K562 (cell line): Measurements from ENCODE around the gene CD68. TPM values are rescaled to one million over a fixed set of nuclear protein-coding genes. Genes with fewer than 3 reads are reported as not detected.

Source experiments
- ATF1 ChIP-seq, 2 experiments: fragments of 450-650 bp in 1 of 2; IDR thresholded peaks; 2 replicates each; pipeline ENCODE4 v1.6.1; 2016; ENCODE audit warnings: missing compliant biosample characterization in 1 of 2, missing genetic modification characterization in 1 of 2
- ELF1 ChIP-seq: fragments of 200-800 bp; sonication (Bioruptor generic); IDR thresholded peaks from 2 replicates; pipeline ENCODE4 v1.6.1; 2016; ENCODE audit warnings: missing genetic modification characterization, missing compliant biosample characterization
- ELF4 ChIP-seq: fragments of 450-650 bp; formaldehyde crosslinking; IDR thresholded peaks from 2 replicates; pipeline ENCODE4 v1.4.0; 2022; ENCODE audit warnings: missing genetic modification characterization
- GABPA ChIP-seq: fragments of 200-800 bp; sonication (Bioruptor generic); conservative IDR thresholded peaks from 2 replicates; pipeline ENCODE4 v1.6.1; 2016; ENCODE audit warnings: low read depth, missing genetic modification characterization, missing compliant biosample characterization
- GTF2E2 ChIP-seq: fragments of 200-800 bp; sonication (Bioruptor generic); IDR thresholded peaks from 2 replicates; pipeline ENCODE4 v1.6.1; 2016; ENCODE audit warnings: missing genetic modification characterization, missing compliant biosample characterization
- GTF2F1 ChIP-seq: IDR thresholded peaks from 2 replicates; pipeline ENCODE4 v1.6.1; 2011; ENCODE audit warnings: low read depth, low read length, improper control_type of control experiment
- LARP7 ChIP-seq: fragments of 450-650 bp; IDR thresholded peaks from 2 replicates; pipeline ENCODE4 v1.6.1; 2016
- MIER1 ChIP-seq: fragments of 450-650 bp; IDR thresholded peaks from 2 replicates; pipeline ENCODE4 v1.6.1; 2016; ENCODE audit warnings: antibody characterized with exemption, mild to moderate bottlenecking, low read depth
- MTA3 ChIP-seq: fragments of 450-650 bp; formaldehyde crosslinking; IDR thresholded peaks from 2 replicates; pipeline ENCODE4 v1.6.1; 2017; ENCODE audit warnings: mild to moderate bottlenecking, borderline replicate concordance
- NFIC ChIP-seq: fragments of 450-650 bp; IDR thresholded peaks from 2 replicates; pipeline ENCODE4 v1.6.1; 2017; ENCODE audit warnings: mild to moderate bottlenecking, inconsistent platforms
- PHF8 ChIP-seq: fragments of 200-600 bp; sonication (generic); IDR thresholded peaks from 2 replicates; pipeline ENCODE4 v1.6.1; 2012; ENCODE audit warnings: mixed run types, mild to moderate bottlenecking, inconsistent platforms, low read length, moderate library complexity, borderline replicate concordance
- POLR2A ChIP-seq: fragments of 450-650 bp; conservative IDR thresholded peaks from 2 replicates; pipeline ENCODE4 v1.6.1; 2016
- POLR2H ChIP-seq: IDR thresholded peaks from 2 replicates; pipeline ENCODE4 v1.6.1; 2016; ENCODE audit warnings: missing genetic modification characterization, low read depth, mild to moderate bottlenecking, control low read depth, missing compliant biosample characterization, moderate library complexity
- SRSF7 ChIP-seq: fragments of 200-400 bp; formaldehyde crosslinking; optimal IDR thresholded peaks from 2 replicates; pipeline ENCODE3; 2017; ENCODE audit warnings: mild to moderate bottlenecking, low read depth, low read length
- SRSF9 ChIP-seq: fragments of 200-400 bp; formaldehyde crosslinking; IDR thresholded peaks from 2 replicates; pipeline ENCODE4 v1.6.1; 2017; ENCODE audit warnings: low read depth, low read length, borderline replicate concordance
- SUPT5H ChIP-seq: fragments of 450-650 bp; IDR thresholded peaks from 2 replicates; pipeline ENCODE4 v1.6.1; 2016
- TEAD4 ChIP-seq, 2 experiments: sonication (generic) in 1 of 2; formaldehyde crosslinking in 1 of 2; IDR thresholded peaks; 2 replicates each; pipeline versions ENCODE4 v1.6.1 to v1.8.0; 2012 to 2022; ENCODE audit warnings: borderline replicate concordance in 1 of 2, inconsistent platforms in 1 of 2, low read length in 1 of 2, mild to moderate bottlenecking in 1 of 2, missing genetic modification reagents in 1 of 2
- TOE1 ChIP-seq, 2 experiments: fragments of 450-650 bp in 1 of 2; sonication (generic) in 1 of 2; formaldehyde crosslinking in 1 of 2; IDR thresholded peaks; 2 replicates each; pipeline versions ENCODE4 v1.7.1 to v1.8.0; 2016 to 2022; ENCODE audit warnings: borderline replicate concordance in 2 of 2, mild to moderate bottlenecking in 2 of 2, antibody characterized with exemption in 1 of 2, inconsistent platforms in 1 of 2, low read depth in 1 of 2, missing genetic modification reagents in 1 of 2, moderate library complexity in 1 of 2
- U2AF1 ChIP-seq: fragments of 200-400 bp; formaldehyde crosslinking; optimal IDR thresholded peaks from 2 replicates; pipeline ENCODE3; 2017; ENCODE audit warnings: mild to moderate bottlenecking, low read depth, low read length, moderate library complexity
- polyA plus RNA-seq, 8 experiments: library from polyadenylated mRNA; depleted of rRNA in 4 of 8; stranded (reverse) in 5 of 8; unstranded in 3 of 8; fragments of >200 nt; fragmentation: Nextera tagmentation in 2 of 8; fragmentation: Illumina TruSeq in 1 of 8; extraction: Ambion mirVana in 2 of 8; extraction: Trizol in 1 of 8; gene quantifications; 2 replicates each; pipeline versions ENCODE4 v1.2.1 to v1.2.3, GENCODE V29; 2011 to 2014; ENCODE audit warnings: inconsistent platforms in 1 of 8, missing spikeins in 1 of 8
- total RNA-seq, 7 experiments: library from RNA; depleted of rRNA in 6 of 7; stranded (reverse); fragments of >200 nt in 6 of 7; fragmentation: Illumina TruSeq in 2 of 7; extraction: Trizol in 2 of 7; gene quantifications; 2 replicates each; pipeline versions ENCODE4 v1.2.1 to v1.2.3, GENCODE V29; 2011 to 2021; ENCODE audit warnings: low replicate concordance in 1 of 7
- TF ChIP-seq, protein P1 (sequence below): fragments of 450-650 bp; formaldehyde crosslinking; IDR thresholded peaks from 2 replicates; pipeline ENCODE4 v1.4.0; 2020; ENCODE audit warnings: mild to moderate bottlenecking, moderate library complexity
- TF ChIP-seq, protein P2 (sequence below): fragments of 250-450 bp; sonication (Bioruptor Pico); IDR thresholded peaks from 2 replicates; pipeline ENCODE4 v1.6.1; 2021; ENCODE audit warnings: mild to moderate bottlenecking
- TF ChIP-seq, protein P3 (sequence below), 2 experiments: fragments of 450-650 bp in 1 of 2; IDR thresholded peaks; 2 replicates each; pipeline ENCODE4 v1.6.1; 2011 to 2017; ENCODE audit warnings: low read depth in 2 of 2, antibody characterized with exemption in 1 of 2, borderline replicate concordance in 1 of 2, low read length in 1 of 2, mild to moderate bottlenecking in 1 of 2, mixed read lengths in 1 of 2; ENCODE audit not compliant: control insufficient read depth in 1 of 2

The CD68 gene
- total and polyA plus RNA-seq, 9 of the 15 experiments (the other 6 are each of a cell fraction or from before 2014, with no cell fraction given) = 28.2 to 89.8 (median 37.7) TPM

DNA sequence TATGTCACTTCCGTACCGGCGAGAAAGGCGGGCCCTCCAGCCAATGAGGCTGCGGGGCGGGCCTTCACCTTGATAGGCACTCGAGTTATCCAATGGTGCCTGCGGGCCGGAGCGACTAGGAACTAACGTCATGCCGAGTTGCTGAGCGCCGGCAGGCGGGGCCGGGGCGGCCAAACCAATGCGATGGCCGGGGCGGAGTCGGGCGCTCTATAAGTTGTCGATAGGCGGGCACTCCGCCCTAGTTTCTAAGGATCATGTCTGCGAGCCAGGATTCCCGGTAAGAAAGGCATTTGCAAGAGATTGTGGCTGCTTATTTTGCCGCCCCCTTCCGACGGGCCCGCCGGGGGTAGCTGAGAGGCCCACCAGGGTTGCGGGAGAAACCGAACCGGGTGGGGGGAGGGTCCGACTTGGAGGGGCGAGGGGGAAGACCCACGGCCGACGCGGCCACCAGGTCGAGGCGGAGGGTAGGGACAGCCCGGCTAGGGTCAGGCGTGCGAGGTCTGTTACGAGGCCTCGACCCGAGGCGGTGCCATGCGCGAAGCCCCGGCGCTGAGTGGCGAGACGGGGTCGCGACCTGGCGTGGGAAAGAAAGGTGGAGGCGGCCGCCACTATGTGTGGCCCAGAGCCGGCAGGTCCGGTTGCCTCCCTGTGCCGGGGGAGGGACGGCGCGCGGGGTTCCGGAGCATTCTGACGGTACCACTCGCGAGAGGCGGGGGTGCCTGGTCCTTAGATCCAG is 6.7 kb upstream of the CD68 start (continued):
- TF ChIP-seq ELF4 (CRISPR knock-in tag) (0 out of 2 replicates have a peak, but pooled peaks have one; percentile 70), U2AF1 (peak; percentile 79), GABPA (tag) (peak; percentile 95), LARP7 (no peak), SRSF9 (no peak), ATF1 (CRISPR knock-in tag; IDR thresholded peaks at IDR 0.05) (peak; percentile 45; the same call in 1 of the 2 replicates), ATF1 (tag; IDR thresholded peaks at IDR 0.05) (peak; percentile 98), MIER1 (no peak), SRSF7 (peak; percentile 38), NFIC (peak; percentile 48), POLR2H (tag) (peak; percentile 97), GTF2F1 (peak; percentile 92; the same call in 1 of the 2 replicates), GTF2E2 (tag) (peak; percentile 75; the same call in 1 of the 2 replicates), TOE1 (IDR thresholded peaks at IDR 0.05; ENCODE audit: borderline replicate concordance) (0 out of 2 replicates have a peak, but pooled peaks have one; percentile 14), TOE1 (CRISPR knock-in tag; IDR thresholded peaks at IDR 0.05; ENCODE audit: borderline replicate concordance, low read depth) (no peak), SUPT5H (peak; percentile 99), MTA3 (peak; percentile 95), TEAD4 (IDR thresholded peaks at IDR 0.05; ENCODE audit: low read length) (no peak), TEAD4 (CRISPR knock-in tag; IDR thresholded peaks at IDR 0.05; ENCODE audit: borderline replicate concordance) (no peak), ELF1 (tag) (peak; percentile 81), POLR2A (peak; percentile 99), PHF8 (peak; percentile 77)
- TF ChIP-seq, protein P1, sequence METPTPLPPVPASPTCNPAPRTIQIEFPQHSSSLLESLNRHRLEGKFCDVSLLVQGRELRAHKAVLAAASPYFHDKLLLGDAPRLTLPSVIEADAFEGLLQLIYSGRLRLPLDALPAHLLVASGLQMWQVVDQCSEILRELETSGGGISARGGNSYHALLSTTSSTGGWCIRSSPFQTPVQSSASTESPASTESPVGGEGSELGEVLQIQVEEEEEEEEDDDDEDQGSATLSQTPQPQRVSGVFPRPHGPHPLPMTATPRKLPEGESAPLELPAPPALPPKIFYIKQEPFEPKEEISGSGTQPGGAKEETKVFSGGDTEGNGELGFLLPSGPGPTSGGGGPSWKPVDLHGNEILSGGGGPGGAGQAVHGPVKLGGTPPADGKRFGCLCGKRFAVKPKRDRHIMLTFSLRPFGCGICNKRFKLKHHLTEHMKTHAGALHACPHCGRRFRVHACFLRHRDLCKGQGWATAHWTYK = peak; percentile 34; the same call in 1 of the 2 replicates
- TF ChIP-seq, protein P2, sequence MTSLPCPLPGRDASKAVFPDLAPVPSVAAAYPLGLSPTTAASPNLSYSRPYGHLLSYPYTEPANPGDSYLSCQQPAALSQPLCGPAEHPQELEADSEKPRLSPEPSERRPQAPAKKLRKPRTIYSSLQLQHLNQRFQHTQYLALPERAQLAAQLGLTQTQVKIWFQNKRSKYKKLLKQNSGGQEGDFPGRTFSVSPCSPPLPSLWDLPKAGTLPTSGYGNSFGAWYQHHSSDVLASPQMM (CRISPR knock-in tag) = 0 out of 2 replicates have a peak, but pooled peaks have one; percentile 34
- TF ChIP-seq, protein P3, sequence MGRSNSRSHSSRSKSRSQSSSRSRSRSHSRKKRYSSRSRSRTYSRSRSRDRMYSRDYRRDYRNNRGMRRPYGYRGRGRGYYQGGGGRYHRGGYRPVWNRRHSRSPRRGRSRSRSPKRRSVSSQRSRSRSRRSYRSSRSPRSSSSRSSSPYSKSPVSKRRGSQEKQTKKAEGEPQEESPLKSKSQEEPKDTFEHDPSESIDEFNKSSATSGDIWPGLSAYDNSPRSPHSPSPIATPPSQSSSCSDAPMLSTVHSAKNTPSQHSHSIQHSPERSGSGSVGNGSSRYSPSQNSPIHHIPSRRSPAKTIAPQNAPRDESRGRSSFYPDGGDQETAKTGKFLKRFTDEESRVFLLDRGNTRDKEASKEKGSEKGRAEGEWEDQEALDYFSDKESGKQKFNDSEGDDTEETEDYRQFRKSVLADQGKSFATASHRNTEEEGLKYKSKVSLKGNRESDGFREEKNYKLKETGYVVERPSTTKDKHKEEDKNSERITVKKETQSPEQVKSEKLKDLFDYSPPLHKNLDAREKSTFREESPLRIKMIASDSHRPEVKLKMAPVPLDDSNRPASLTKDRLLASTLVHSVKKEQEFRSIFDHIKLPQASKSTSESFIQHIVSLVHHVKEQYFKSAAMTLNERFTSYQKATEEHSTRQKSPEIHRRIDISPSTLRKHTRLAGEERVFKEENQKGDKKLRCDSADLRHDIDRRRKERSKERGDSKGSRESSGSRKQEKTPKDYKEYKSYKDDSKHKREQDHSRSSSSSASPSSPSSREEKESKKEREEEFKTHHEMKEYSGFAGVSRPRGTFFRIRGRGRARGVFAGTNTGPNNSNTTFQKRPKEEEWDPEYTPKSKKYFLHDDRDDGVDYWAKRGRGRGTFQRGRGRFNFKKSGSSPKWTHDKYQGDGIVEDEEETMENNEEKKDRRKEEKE (IDR thresholded peaks at IDR 0.05; ENCODE audit: borderline replicate concordance in 1 of 2, control insufficient read depth in 1 of 2, low read depth in 2 of 2, low read length in 1 of 2) = 0 out of 4 replicates have a peak, but pooled peaks of 1 of the 2 experiments have one; percentile 1
